ENCODE measurements around the gene CLECL1.

CLECL1 gene

GRCh38 chr12:9732921-9733461 lies at the start of gene CLECL1:
TSS of gene CLECL1 (minus strand) at chr12:9733097.
- TF ChIP-seq, protein P1, sequence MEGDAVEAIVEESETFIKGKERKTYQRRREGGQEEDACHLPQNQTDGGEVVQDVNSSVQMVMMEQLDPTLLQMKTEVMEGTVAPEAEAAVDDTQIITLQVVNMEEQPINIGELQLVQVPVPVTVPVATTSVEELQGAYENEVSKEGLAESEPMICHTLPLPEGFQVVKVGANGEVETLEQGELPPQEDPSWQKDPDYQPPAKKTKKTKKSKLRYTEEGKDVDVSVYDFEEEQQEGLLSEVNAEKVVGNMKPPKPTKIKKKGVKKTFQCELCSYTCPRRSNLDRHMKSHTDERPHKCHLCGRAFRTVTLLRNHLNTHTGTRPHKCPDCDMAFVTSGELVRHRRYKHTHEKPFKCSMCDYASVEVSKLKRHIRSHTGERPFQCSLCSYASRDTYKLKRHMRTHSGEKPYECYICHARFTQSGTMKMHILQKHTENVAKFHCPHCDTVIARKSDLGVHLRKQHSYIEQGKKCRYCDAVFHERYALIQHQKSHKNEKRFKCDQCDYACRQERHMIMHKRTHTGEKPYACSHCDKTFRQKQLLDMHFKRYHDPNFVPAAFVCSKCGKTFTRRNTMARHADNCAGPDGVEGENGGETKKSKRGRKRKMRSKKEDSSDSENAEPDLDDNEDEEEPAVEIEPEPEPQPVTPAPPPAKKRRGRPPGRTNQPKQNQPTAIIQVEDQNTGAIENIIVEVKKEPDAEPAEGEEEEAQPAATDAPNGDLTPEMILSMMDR (IDR thresholded peaks at IDR 0.05; ENCODE audit: extremely low read depth, insufficient read depth, missing control alignments) = no peak
- in situ Hi-C loops (cut with MboI; ENCODE audit: low pct_unique_long_range_greater_than_20kb, low sequenced_read_pairs, unreplicated experiment) = loop anchor here (10.0 kb wide), 1 partner anchor 88 kb away; no protein-coding TSS in a partner anchor
- peak; percentile 50 for DNase-seq (ENCODE audit: low spot score)

DNA sequence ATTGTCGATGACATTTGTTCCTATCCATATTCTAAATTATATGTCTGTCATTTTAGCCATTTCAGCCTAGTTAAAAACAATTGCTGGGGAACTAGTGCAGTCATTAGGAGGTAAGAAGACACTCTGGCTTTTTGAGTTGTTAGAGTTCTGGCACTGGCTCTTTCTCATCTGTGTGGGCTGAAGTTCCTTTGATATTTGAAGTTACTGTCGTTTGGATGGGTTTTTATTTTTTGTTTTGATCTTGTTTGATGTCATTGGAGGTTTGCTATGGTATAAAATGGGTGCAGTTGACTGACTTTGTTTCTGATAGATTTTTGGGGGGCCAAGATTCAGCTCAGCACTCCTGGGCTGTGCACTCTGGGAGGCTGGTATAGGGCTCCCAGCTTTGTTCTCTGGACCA lies 48.5 kb upstream of the CLECL1 start:
- DNase-seq (ENCODE audit: low spot score) = no peak
- TF ChIP-seq, protein P1 (IDR thresholded peaks at IDR 0.05; ENCODE audit: extremely low read depth, insufficient read depth, missing control alignments) = no peak
- in situ Hi-C loops (cut with MboI; ENCODE audit: low pct_unique_long_range_greater_than_20kb, low sequenced_read_pairs, unreplicated experiment) = no loop called here

GRCh38 chr12:9779209-9779608 lies 46.3 kb upstream of the CLECL1 start:
- TF ChIP-seq, protein P1 (IDR thresholded peaks at IDR 0.05; ENCODE audit: extremely low read depth, insufficient read depth, missing control alignments) = no peak
- in situ Hi-C loops (cut with MboI; ENCODE audit: low pct_unique_long_range_greater_than_20kb, low sequenced_read_pairs, unreplicated experiment) = no loop called here
- no peak for DNase-seq (ENCODE audit: low spot score)

GRCh38 chr12:9776781-9777180 lies 43.9 kb upstream of the CLECL1 start:
- no peak for DNase-seq (ENCODE audit: low spot score)
- TF ChIP-seq, protein P1 (IDR thresholded peaks at IDR 0.05; ENCODE audit: extremely low read depth, insufficient read depth, missing control alignments) = no peak
- in situ Hi-C loops (cut with MboI; ENCODE audit: low pct_unique_long_range_greater_than_20kb, low sequenced_read_pairs, unreplicated experiment) = no loop called here

- in situ Hi-C loops (cut with MboI; ENCODE audit: low pct_unique_long_range_greater_than_20kb, low sequenced_read_pairs, unreplicated experiment) = no loop called here
- TF ChIP-seq, protein P1 (IDR thresholded peaks at IDR 0.05; ENCODE audit: extremely low read depth, insufficient read depth, missing control alignments) = no peak
Measured at GRCh38 chr12:9773216-9773877, 40.5 kb upstream of the CLECL1 start.

GRCh38 chr12:9763025-9763424 lies 30.1 kb upstream of the CLECL1 start:
- in situ Hi-C loops (cut with MboI; ENCODE audit: low pct_unique_long_range_greater_than_20kb, low sequenced_read_pairs, unreplicated experiment) = no loop called here
- DNase-seq (ENCODE audit: low spot score) = no peak

More at GRCh38 chr12:9773216-9773877, 40.5 kb upstream of the CLECL1 start:
- DNase-seq (ENCODE audit: low spot score) = no peak

More at GRCh38 chr12:9763025-9763424, 30.1 kb upstream of the CLECL1 start:
- TF ChIP-seq, protein P1 (IDR thresholded peaks at IDR 0.05; ENCODE audit: extremely low read depth, insufficient read depth, missing control alignments) = no peak
